Kidney (tissue), 22 donors: Measurements from ENCODE around the gene ZNF555. TPM values are rescaled to one million over a fixed set of nuclear protein-coding genes. Genes with fewer than 3 reads are reported as not detected.
A peak's percentile ranks its signal among the peaks of the same experiment; 100 is the strongest.
"Not testable (repeated sequence)": the region's sequence is repeated elsewhere in the genome, so short reads cannot be mapped to it uniquely, and the experiment has no call there.

Experiments used
- DNase-seq, 5 donors: peaks; one replicate each; pipeline ENCODE4 v3.0.0-alpha.2; 2013 to 2020
- FAIRE-seq: peaks from 2 replicates; lab custom pipeline; 2012; peaks lifted over from hg19 to GRCh38; lab: Jason Lieb, UNC
- H3K27ac ChIP-seq, 2 donors: one replicate each; pipeline ENCODE4 v1.7.0; 2013; ENCODE audit warnings: low read depth in 2 of 2, low read length in 2 of 2, inconsistent platforms in 1 of 2
- H3K27me3 ChIP-seq: one replicate; pipeline ENCODE4 v1.7.1; 2013; ENCODE audit warnings: low read length, inconsistent platforms; ENCODE audit not compliant: control insufficient read depth, insufficient read depth
- H3K36me3 ChIP-seq, 3 donors: one replicate each; pipeline versions ENCODE4 v1.7.0 to v1.7.1; 2013; ENCODE audit warnings: low read length in 3 of 3, control low read depth in 1 of 3, inconsistent platforms in 1 of 3; ENCODE audit not compliant: insufficient read depth in 3 of 3, control insufficient read depth in 2 of 3
- H3K4me1 ChIP-seq, 3 donors: one replicate each; pipeline versions ENCODE4 v1.7.0 to v1.7.1; 2013; ENCODE audit warnings: low read length in 3 of 3, inconsistent platforms in 1 of 3, low read depth in 1 of 3; ENCODE audit not compliant: control insufficient read depth in 2 of 3, insufficient read depth in 2 of 3
- H3K4me3 ChIP-seq, 3 donors: one replicate each; pipeline versions ENCODE4 v1.7.0 to v1.8.1; 2013; ENCODE audit warnings: low read length in 3 of 3, control low read depth in 1 of 3, inconsistent platforms in 1 of 3
- H3K9ac ChIP-seq, 3 donors: one replicate each; pipeline versions ENCODE4 v1.7.0 to v1.7.1; 2013; ENCODE audit warnings: low read length in 3 of 3, control low read depth in 1 of 3, inconsistent platforms in 1 of 3
- H3K9me3 ChIP-seq, 3 donors: one replicate each; pipeline versions ENCODE4 v1.7.0 to v1.7.1; 2013; ENCODE audit warnings: low read length in 3 of 3, control low read depth in 1 of 3, inconsistent platforms in 1 of 3; ENCODE audit not compliant: control insufficient read depth in 2 of 3, insufficient read depth in 1 of 3
- CTCF ChIP-seq: IDR thresholded peaks from 3 replicates; pipeline ENCODE4 v1.5.1; 2012; ENCODE audit warnings: mild to moderate bottlenecking, moderate library complexity, borderline replicate concordance; ENCODE audit not compliant: insufficient read depth; ENCODE audit errors: extremely low read depth
- intact Hi-C: fragments of 100-400 bp; cut with DNase I; formaldehyde crosslinking; loops from one replicate; pipeline ENCODE4 v1.11.1; 2022
- long read RNA-seq, 10 donors: library from polyadenylated mRNA in 1 of 10; unstranded in 1 of 10; transcript quantifications; one replicate each; pipeline ENCODE4 v2.0.0 and lab custom pipeline, GENCODE V29; 2021 to 2026
- polyA plus RNA-seq: library from polyadenylated mRNA; stranded (reverse); fragments of 350-450 nt; fragmentation: Illumina TruSeq; extraction: RNeasy Lipid Tissue Mini Kit (QIAGEN cat#74804); gene quantifications from one replicate; pipeline ENCODE4 v1.2.3, GENCODE V29; 2014; ENCODE audit warnings: low read depth, low replicate concordance; ENCODE audit not compliant: insufficient read depth
- total RNA-seq: library from RNA; stranded (reverse); fragmentation: NEBNext Ultra II Directional; extraction: Animal tissue kit (Norgen Biotek cat#: 25700); gene quantifications from one replicate; pipeline ENCODE4 v1.2.1, GENCODE V29; 2021
- donor health status: control.
- donor health status: control.
- donor health status: control.
- donor health status: control.
- donor health status: control.
- donor health status: DM: yes; HTN: yes; CAD: no.
- donor health status: Normal renal cell carcinoma (clear cell type).

ZNF555 gene
- total RNA-seq (9.8 TPM), polyA plus RNA-seq (3.9 TPM)
- long read RNA-seq, donor 1, full-length matches to known transcripts = 1 of 1 reads
- long read RNA-seq, donor 1, partial matches to known transcripts = 0 of 1 reads
- long read RNA-seq, donor 1, other reads (novel, unspliced or antisense) = 0 of 1 reads
- long read RNA-seq, donor 2, partial matches to known transcripts = 59 of 154 reads
- long read RNA-seq, donor 2, other reads (novel, unspliced or antisense) = 94 of 154 reads
- long read RNA-seq, donor 3, full-length matches to known transcripts = 4 of 4 reads
- long read RNA-seq, donor 3, partial matches to known transcripts = 0 of 4 reads
- long read RNA-seq, donor 3, other reads (novel, unspliced or antisense) = 0 of 4 reads
- long read RNA-seq, donor 4, full-length matches to known transcripts = 3 of 3 reads
- long read RNA-seq, donor 4, partial matches to known transcripts = 0 of 3 reads
- long read RNA-seq, donor 4, other reads (novel, unspliced or antisense) = 0 of 3 reads
- long read RNA-seq, donor 5 = 0 reads
- long read RNA-seq, donor 6, full-length matches to known transcripts = 5 of 5 reads
- long read RNA-seq, donor 6, partial matches to known transcripts = 0 of 5 reads
- long read RNA-seq, donor 6, other reads (novel, unspliced or antisense) = 0 of 5 reads
- long read RNA-seq, donor 7, full-length matches to known transcripts = 7 of 9 reads
- long read RNA-seq, donor 7, partial matches to known transcripts = 1 of 9 reads
- long read RNA-seq, donor 7, other reads (novel, unspliced or antisense) = 1 of 9 reads
- long read RNA-seq, donor 8, full-length matches to known transcripts = 4 of 4 reads
- long read RNA-seq, donor 8, partial matches to known transcripts = 0 of 4 reads
- long read RNA-seq, donor 8, other reads (novel, unspliced or antisense) = 0 of 4 reads
- long read RNA-seq, donor 9 = 0 reads
- long read RNA-seq, donor 10, full-length matches to known transcripts = 3 of 3 reads
- long read RNA-seq, donor 10, partial matches to known transcripts = 0 of 3 reads
- long read RNA-seq, donor 10, other reads (novel, unspliced or antisense) = 0 of 3 reads

DNA sequence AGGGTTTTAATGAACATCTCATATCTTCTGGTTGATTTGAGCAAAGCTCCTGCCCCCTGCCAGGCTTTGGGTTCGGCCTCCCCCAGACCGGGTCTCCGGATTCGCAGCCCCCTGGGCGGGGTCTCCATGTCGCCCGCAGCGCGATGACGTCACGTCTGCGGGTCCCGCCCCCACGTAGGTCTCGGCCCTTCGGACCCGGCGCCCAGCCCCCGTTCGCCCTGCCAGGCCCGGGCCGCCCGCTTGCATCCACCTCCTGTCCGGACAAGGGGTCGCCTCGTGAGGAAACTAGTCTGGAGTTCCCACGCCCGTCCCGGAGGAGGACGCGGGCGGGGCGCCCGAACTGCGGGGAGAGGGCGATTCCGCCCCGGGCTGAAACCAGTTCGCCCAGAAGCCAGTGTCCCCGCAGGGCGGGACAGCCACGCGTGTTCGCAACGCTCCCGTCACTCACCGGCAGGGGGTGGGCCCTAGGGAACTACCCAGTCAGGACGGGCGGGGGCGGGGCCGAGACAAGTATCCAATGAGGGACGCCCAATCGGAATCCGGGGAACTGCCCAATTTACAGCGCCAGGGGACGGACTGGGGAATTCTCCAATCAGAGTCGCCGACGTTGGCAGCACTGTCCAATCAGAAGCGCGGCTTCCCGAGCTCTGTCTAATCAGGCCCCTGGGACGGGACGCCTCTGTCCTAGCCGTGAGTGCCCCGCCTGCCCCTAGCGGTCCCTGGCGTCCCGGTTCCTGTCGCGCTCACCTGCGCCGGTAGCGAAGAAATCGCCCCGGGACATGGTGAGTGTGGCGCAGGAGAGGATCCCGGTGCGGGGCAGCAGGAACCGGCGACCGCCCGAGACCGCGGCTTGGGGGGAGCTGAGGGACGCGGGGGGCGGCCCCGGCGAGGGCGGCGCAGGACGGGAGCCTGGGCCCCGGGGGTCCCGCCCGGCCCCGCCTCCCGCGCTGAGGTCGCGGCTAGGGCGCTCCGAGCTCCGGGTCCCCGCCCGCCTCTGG lies at the start of gene ZNF555:
Gene ZNF555, plus strand, starts transcription at position 682 of the 998 bp plus-strand sequence. Its CDS starts 98 bp downstream, at position 780.
- FAIRE-seq = peak; percentile 94
- Histone ChIP-seq H3K9me3 (peaks cover 0 to 7% (median 0%) of the 10 kb centered on the region in 3 donors), H3K9ac (peak within 1 kb of the TSS; percentile 55 to 75 (median 69)), H3K4me3 (peak within 1 kb of the TSS; percentile 70 to 79 (median 77)), H3K27me3 (no peaks in the 10 kb centered on the region), H3K4me1 (peaks cover 0 to 6% (median 0%) of the 10 kb centered on the region in 3 donors), H3K36me3 (peaks cover 0 to 4% (median 0%) of the 10 kb centered on the region in 3 donors), H3K27ac (peak within 1 kb of the TSS; percentile 91 to 93)
- peak; percentile 99 to 100 (median 100) for DNase-seq
- TF ChIP-seq CTCF = peak; percentile 49
- intact Hi-C loops = no loop called here

- Histone ChIP-seq H3K27me3 (no peaks in the 10 kb centered on the region), H3K4me3 (no peak overlapping the region), H3K36me3 (peaks cover 0 to 3% (median 0%) of the 10 kb centered on the region in 3 donors), H3K9ac (no peak overlapping the region), H3K4me1 (no peaks in the 10 kb centered on the region), H3K27ac (no peak overlapping the region), H3K9me3 (no peaks in the 10 kb centered on the region)
- TF ChIP-seq CTCF = no peak
- no peak for DNase-seq
- intact Hi-C loops = no loop called here
- no peak for FAIRE-seq
Measured at GRCh38 chr19:2791876-2792275, 49.4 kb upstream of the ZNF555 start.

GRCh38 chr19:2792666-2793065 lies 48.6 kb upstream of the ZNF555 start:
- H3K9me3 ChIP-seq, H3K4me3 ChIP-seq, FAIRE-seq, H3K27ac ChIP-seq, DNase-seq, H3K36me3 ChIP-seq, intact Hi-C loops, H3K9ac ChIP-seq, H3K27me3 ChIP-seq, H3K4me1 ChIP-seq: not testable (repeated sequence)
